SK-N-MC (cell line): ENCODE measurements around the gene RHBDF2.
"Not testable (repeated sequence)": the region's sequence is repeated elsewhere in the genome, so short reads cannot be mapped to it uniquely, and the experiment has no call there.

ENCODE experiments used
- DNase-seq: peaks from one replicate; pipeline ENCODE4 v3.0.0-alpha.2; 2011; ENCODE audit warnings: low read depth, low spot score
- H3K27ac ChIP-seq: fragments of 200-600 bp; sonication (generic); 2 replicates; pipeline ENCODE4 v1.5.1; 2016; ENCODE audit warnings: mixed run types
- H3K36me3 ChIP-seq: fragments of 200-600 bp; sonication (generic); 2 replicates; pipeline ENCODE4 v1.6.1; 2017; ENCODE audit warnings: antibody characterized with exemption, low read length, mixed read lengths; ENCODE audit not compliant: insufficient read depth
- H3K4me3 ChIP-seq: fragments of 200-600 bp; sonication (generic); 2 replicates; pipeline ENCODE4 v1.5.1; 2016
- H3K9ac ChIP-seq: fragments of 200-600 bp; sonication (generic); 2 replicates; pipeline ENCODE4 v1.8.0; 2017; ENCODE audit warnings: mixed run types, mixed read lengths; ENCODE audit not compliant: insufficient read length
- H3K9me3 ChIP-seq: fragments of 200-600 bp; sonication (generic); 2 replicates; pipeline ENCODE4 v1.6.1; 2017; ENCODE audit warnings: low read depth, mild to moderate bottlenecking, antibody characterized with exemption, low read length, moderate library complexity, mixed read lengths
- EZH2 ChIP-seq: fragments of 200-600 bp; sonication (generic); IDR thresholded peaks from one replicate; pipeline ENCODE4 v1.6.1; 2017; ENCODE audit warnings: antibody characterized with exemption
- FOXP2 ChIP-seq: optimal IDR thresholded peaks from 2 replicates; pipeline ENCODE3; 2011; ENCODE audit warnings: mild to moderate bottlenecking, moderate library complexity; ENCODE audit not compliant: insufficient read depth; ENCODE audit errors: extremely low read length, control extremely low read depth
- POLR2AphosphoS5 ChIP-seq: IDR thresholded peaks from 2 replicates; pipeline ENCODE4 v1.6.1; 2012; ENCODE audit warnings: mild to moderate bottlenecking, low read depth, low read length, borderline replicate concordance

Gene RHBDF2

DNA sequence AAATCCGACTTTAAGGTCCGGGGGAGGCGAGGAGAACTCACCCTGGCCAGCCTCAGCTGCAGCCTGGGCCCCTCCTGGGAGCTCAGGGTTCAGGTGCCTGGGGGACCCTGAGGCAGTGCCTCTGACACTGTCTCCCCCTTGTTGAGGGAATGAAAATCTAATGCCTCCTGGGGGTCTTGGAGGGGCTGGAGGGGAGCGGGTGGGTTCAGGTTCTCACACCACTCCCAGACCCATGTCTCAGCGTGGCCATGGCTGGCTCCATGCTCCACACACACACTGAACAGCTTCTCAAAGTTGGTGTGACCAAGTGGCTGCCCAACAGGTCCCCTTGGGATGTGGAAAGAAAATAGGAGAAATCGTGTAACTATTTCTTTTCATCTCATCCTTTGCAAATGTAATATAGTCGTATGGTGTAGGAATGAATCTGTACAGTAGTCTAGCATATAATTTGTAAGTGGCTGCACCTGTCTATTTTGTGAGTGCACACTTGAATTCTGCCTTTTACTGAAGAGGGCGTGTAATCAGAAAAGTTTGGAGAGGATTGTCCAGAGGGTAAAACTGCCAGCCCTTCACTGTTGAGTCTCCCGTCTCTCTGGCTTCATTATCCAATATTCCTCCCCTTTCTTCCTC lies 37.8 kb upstream of the RHBDF2 start:
- Histone ChIP-seq H3K36me3 (no peaks in the 10 kb centered on the region), H3K9me3 (no peaks in the 10 kb centered on the region), H3K9ac (no peak overlapping the region), H3K27ac (no peak overlapping the region), H3K4me3 (no peak overlapping the region)
- no peak for DNase-seq
- TF ChIP-seq EZH2 (no peak), POLR2AphosphoS5 (no peak), FOXP2 (no peak)

DNA sequence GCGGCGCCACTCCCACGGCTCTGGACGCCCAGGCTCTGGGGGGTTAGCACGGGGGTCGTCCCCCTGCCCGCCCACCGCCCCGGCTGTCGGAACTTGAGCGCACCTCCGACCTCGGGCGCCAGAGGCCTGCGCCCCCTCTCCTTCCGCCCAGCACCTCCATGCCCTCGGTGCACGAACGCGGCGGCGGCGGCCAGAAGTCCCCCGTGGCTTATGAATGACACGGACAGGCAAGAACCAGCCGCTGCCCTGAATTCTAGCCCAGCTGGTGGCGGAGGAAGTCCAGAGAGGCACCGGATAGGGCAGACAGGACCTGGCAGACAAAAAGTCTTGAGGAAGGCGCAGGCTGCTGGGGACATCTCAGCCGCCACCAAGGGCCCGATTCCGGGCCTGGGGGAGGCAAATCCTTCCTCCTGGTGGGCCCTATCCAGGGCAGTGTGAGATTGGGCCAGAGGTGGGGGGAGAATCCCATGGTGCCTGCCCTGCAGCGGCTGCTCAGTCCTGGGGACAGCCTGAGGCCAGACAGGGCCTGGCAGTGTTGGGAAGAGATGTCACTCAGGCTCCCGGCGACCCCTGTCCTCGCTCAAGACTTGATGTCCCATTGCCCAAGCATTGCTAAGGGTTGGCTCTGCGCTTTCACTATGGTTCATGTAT lies 37.2 kb upstream of the RHBDF2 start:
- H3K9ac ChIP-seq: no peak overlapping the region
- TF ChIP-seq POLR2AphosphoS5: no peak
- TF ChIP-seq EZH2: no peak
- no peak for TF ChIP-seq FOXP2
- no peaks in the 10 kb centered on the region for H3K9me3 ChIP-seq
- H3K4me3 ChIP-seq: no peak overlapping the region
- no peaks in the 10 kb centered on the region for H3K36me3 ChIP-seq
- H3K27ac ChIP-seq: no peak overlapping the region
- no peak for DNase-seq

DNA sequence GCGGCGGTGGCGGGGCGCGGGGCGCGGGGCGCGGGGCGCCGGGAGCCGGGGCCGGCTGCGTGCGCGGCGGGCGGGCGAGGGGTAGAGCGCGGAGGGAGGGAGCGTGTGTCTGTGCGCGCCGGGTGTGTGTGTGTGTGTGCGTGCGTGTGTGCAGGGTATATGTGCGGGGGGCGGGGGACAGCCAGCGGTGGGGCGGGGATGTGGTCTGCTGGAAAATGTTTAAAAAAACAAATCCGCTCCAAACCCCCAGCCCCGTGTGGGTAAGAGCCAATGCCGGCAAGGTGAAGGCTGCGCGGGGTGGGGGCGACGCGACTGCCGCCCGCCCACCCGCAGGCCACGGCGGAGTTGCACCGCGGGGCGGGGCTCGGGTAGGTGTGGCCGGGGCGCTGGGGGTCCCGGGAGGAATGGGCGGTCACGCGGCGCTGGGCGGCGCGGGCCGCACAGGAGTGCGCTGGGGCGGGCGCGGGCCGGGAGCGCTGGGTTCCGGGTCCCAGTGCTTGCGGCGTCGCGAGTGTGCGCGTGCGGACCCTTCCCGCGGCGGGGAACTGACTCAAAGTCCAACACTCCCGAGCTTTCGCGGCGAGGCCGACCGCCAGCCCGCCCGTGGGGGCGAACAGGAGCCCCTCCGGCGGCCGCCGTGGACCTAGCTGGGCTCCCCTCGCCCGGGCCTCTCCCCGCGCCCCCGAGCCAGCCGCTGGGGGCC lies 36.5 kb upstream of the RHBDF2 start, which contains the start of gene CYGB:
TSS of gene CYGB (minus strand) at position 132 of the 703 bp plus-strand sequence. CDS start 167 bp downstream, outside the sequence.
- no peak for DNase-seq
- no peak for TF ChIP-seq EZH2
- TF ChIP-seq POLR2AphosphoS5: no peak
- no peak for TF ChIP-seq FOXP2
- H3K36me3 ChIP-seq: no peaks in the 10 kb centered on the region
- no peak within 1 kb of the TSS for H3K27ac ChIP-seq
- H3K9me3 ChIP-seq: no peaks in the 10 kb centered on the region
- H3K4me3 ChIP-seq: no peak within 1 kb of the TSS
- no peak within 1 kb of the TSS for H3K9ac ChIP-seq

- no peak for TF ChIP-seq EZH2
- TF ChIP-seq FOXP2: no peak
- no peak for TF ChIP-seq POLR2AphosphoS5
Measured at GRCh38 chr17:76537288-76537577, 36.0 kb upstream of the RHBDF2 start.

DNA sequence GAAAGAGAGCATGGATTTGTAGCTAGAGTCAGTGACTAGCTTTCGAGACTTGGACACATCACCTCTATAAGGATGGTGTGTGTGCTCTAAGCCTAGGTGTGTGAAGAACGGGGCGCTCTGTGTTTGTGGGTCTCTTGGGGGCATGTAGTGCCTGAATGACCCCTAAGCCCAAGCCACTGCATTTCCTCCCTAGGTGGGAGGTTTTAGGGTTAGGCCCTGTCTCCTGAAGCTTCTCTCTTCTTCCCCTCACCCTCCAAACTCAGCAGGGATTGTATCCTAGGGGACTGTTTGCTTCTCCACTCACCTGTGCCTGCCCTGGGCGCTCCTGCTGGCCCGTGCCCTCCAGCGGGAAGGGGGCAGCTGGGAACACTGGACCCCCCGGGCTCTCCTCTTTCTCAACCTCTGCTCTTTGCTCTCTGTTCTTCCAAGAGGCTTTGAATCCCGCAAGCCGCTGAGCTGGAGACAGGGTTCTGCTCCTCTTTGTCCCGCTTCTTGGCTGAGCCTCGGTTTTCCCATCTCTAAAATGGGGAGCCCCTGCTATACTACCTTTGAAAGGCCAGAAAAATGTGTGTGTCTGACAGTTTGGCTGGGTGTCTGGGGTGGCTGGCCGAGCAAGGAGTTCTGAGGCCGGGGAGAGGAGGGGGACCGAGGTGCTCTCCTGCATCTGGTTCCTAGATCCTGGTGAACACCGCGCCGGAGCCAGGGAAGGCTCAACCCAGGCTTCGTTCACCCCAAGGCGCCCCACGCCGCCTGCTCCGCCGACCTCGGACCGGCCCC lies 35.5 kb upstream of the RHBDF2 start:
- DNase-seq: no peak
- no peak for TF ChIP-seq FOXP2
- no peak for TF ChIP-seq EZH2
- TF ChIP-seq POLR2AphosphoS5: no peak
- Histone ChIP-seq H3K4me3 (no peak overlapping the region), H3K36me3 (no peaks in the 10 kb centered on the region), H3K9ac (no peak overlapping the region), H3K27ac (no peak overlapping the region), H3K9me3 (no peaks in the 10 kb centered on the region)

More at GRCh38 chr17:76537288-76537577, 36.0 kb upstream of the RHBDF2 start:
- Histone ChIP-seq H3K9me3 (no peaks in the 10 kb centered on the region), H3K9ac (no peak overlapping the region), H3K4me3 (no peak overlapping the region), H3K27ac (no peak overlapping the region), H3K36me3 (no peaks in the 10 kb centered on the region)
- DNase-seq: no peak

DNA sequence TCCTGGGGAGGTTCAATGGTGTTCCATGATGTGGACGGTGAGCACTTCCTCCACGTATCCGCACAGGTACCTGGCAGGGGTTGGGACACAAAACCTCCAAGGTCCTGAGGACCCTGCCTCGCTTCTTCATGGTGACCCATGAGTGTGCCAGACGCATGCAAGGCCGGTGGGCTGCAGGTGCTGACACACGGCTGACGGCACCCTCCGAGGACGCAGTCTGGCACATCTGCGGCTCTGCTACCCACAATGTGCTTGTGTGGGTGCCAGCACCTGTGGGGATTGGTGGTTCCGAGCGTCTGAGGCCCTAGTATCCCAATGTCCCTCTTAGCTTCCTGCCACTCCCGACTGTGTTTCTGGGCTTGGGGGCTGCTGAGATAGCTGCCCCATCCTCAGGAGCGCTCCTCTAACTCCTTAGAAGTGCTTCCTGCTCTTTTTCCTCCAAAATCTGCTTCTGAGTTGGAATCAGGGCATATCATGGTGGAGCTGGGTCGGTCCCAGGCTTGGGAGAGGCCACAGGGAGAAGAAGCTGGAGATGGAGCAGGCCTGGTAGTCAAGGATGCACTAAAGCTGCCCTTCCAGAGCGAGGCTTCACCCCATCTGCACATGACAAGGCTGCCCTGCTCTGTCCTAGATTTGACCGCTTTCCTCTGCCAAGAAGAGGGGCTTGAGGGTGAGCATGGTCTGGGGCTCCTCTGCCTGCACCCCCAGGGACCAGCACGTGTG lies 34.7 kb upstream of the RHBDF2 start:
- H3K27ac ChIP-seq: no peak overlapping the region

DNA sequence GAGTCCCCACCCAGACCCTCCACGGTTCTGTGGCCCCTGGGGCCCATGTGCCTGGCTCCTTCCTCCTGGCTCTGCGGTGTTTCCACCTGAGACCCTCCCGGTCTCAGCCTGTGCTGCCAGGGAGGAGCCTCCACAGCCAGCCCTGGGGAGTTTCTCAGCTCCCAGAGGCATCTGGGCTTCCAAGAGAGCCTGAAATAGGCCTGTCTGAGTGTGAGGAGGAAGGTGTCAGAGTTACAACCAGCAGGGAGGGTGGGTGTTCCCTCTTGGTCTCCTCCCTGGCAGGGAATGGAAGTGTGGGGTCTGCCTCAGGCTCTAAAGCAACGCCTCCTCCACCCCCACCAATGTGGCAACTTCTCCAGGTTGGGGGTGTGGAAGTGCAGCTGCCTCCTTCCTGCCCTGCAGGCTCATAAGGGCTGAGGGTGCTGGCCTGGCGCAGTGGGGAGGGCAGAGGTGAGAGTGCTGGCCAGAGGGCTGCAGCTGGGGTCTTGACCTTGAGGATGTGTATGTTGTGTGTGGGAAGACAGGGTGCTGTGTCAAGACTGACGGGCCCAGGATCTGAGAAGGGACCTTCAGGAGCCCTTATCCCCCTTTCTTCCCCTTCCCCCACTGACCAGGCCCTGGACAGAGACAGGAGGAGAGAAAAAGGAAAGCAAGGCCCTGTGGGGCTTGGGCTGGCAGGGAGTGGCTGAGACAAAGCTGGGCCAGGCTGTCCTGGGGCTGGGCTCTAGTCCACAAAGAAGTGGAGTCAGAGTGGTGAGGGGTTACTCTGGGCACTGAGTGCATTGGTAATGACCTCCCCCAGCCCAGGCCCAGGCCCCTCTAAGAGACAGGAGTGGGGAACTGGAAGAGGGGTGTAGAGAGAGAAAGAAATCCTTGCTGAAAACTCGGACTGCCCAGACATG lies 33.9 kb upstream of the RHBDF2 start:
- TF ChIP-seq EZH2 (no peak), FOXP2 (no peak), POLR2AphosphoS5 (no peak)
- H3K4me3 ChIP-seq: no peak overlapping the region
- no peak for DNase-seq
- no peaks in the 10 kb centered on the region for H3K9me3 ChIP-seq
- H3K36me3 ChIP-seq: no peaks in the 10 kb centered on the region
- no peak overlapping the region for H3K9ac ChIP-seq
- no peak overlapping the region for H3K27ac ChIP-seq

More for the DNA sequence above, 34.7 kb upstream of the RHBDF2 start:
- Histone ChIP-seq H3K36me3 (no peaks in the 10 kb centered on the region), H3K4me3 (no peak overlapping the region), H3K9me3 (no peaks in the 10 kb centered on the region), H3K9ac (no peak overlapping the region)
- DNase-seq: no peak
- TF ChIP-seq FOXP2 (no peak), EZH2 (no peak), POLR2AphosphoS5 (no peak)

DNA sequence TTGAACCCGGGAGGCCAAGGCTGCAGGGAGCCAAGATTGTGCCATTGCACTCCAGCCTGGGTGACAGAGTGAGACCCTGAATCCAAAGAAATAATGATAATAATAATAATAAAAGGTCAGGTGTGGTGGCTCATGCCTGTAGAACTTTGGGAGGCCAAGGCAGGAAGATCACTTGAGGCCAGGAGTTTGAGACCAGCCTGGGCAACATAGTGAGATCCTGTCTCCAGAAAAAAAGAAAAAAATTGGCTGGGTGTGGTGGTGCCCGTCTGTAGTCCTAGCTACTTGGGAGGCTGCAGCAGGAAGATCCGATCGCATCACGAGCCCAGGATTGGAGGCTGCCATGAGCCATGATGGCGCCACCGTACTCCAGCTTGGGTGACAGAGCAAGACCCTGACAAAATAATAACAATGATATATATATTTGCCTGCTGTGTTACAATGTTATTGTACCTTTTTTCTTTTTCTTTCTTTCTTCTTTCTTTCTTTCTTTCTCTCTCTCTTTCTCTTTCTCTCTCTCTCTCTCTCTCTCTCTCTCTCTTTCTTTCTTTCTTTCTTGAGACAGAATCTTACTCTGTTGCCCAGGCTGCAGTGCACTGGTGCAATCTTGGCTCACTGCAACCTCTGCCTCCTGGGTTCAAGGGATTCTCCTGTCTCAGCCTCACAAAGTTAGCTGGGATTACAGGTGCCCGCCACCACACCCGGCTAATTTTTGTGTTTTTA lies 32.6 kb upstream of the RHBDF2 start:
- H3K4me3 ChIP-seq, H3K9ac ChIP-seq, H3K9me3 ChIP-seq, H3K27ac ChIP-seq, H3K36me3 ChIP-seq, DNase-seq: not testable (repeated sequence)
